A549 (cell line): ENCODE measurements around the gene PLCD3. TPM values are rescaled to one million over a fixed set of nuclear protein-coding genes. Genes with fewer than 3 reads are reported as not detected.

Experiments
- ATAC-seq, 2 experiments: fragments of 200-7000 bp in 1 of 2; fragments of >200 bp in 1 of 2; cut with Nextera tagmentation in 1 of 2; cut with Tn5 transposase in 1 of 2; 3 replicates each; pipeline versions ENCODE4 v1.8.0 to v1.9.1; 2018 to 2020; ENCODE audit warnings: mild to moderate bottlenecking in 1 of 2, moderate library complexity in 1 of 2
- CTCF ChIA-PET: fragments of 300-600 bp; sonication (Branson Sonifier 250); formaldehyde crosslinking; extraction: SDS; loops from one replicate; lab custom pipeline; 2021; ENCODE audit warnings: antibody characterized with exemption, inconsistent platforms; lab: Yijun Ruan, JAX
- POLR2A ChIA-PET: fragments of 350-600 bp; formaldehyde crosslinking; extraction: SDS; loops from one replicate; lab custom pipeline; 2021; ENCODE audit warnings: antibody characterized with exemption, inconsistent platforms; lab: Yijun Ruan, JAX
- DNase-seq, 2 experiments: peaks; one replicate each; pipeline versions ENCODE4 v3.0.0 to v3.0.0-alpha.2; 2011 to 2016; ENCODE audit warnings: low read depth in 1 of 2, low spot score in 1 of 2
- FAIRE-seq: peaks from 2 replicates; lab custom pipeline; 2011; peaks lifted over from hg19 to GRCh38; lab: Jason Lieb, UNC
- H3K27ac ChIP-seq, 2 experiments: fragments of >200 bp; sonication (Bioruptor Twin); formaldehyde crosslinking; 3 replicates each; pipeline ENCODE4 v1.5.1; 2016 to 2017
- H3K4me1 ChIP-seq: fragments of >200 bp; sonication (Bioruptor Twin); formaldehyde crosslinking; 3 replicates; pipeline ENCODE4 v1.6.1; 2016
- H3K4me2 ChIP-seq: fragments of >200 bp; sonication (Bioruptor Twin); formaldehyde crosslinking; 3 replicates; pipeline ENCODE4 v1.6.1; 2016
- H3K4me3 ChIP-seq: fragments of >200 bp; sonication (Bioruptor Twin); formaldehyde crosslinking; 3 replicates; pipeline ENCODE4 v1.5.1; 2016
- H3K9me3 ChIP-seq: fragments of >200 bp; sonication (Bioruptor Twin); formaldehyde crosslinking; 3 replicates; pipeline ENCODE4 v1.6.1; 2016
- CBX2 ChIP-seq: fragments of 200-600 bp; sonication (generic); IDR thresholded peaks from 2 replicates; pipeline ENCODE4 v1.6.1; 2016; ENCODE audit warnings: low read depth, mild to moderate bottlenecking, borderline replicate concordance
- CEBPB ChIP-seq, 2 experiments: fragments of >200 bp in 1 of 2; sonication (Bioruptor Twin) in 1 of 2; formaldehyde crosslinking in 1 of 2; IDR thresholded peaks; 2 replicates each; pipeline ENCODE4 v1.6.1; 2012 to 2016
- FOSL2 ChIP-seq, 2 experiments: fragments of 450-650 bp in 1 of 2; fragments of >200 bp in 1 of 2; sonication (Bioruptor Twin) in 1 of 2; formaldehyde crosslinking; IDR thresholded peaks; 2 replicates each; pipeline versions ENCODE4 v1.5.0 to v1.6.1; 2016 to 2020; ENCODE audit warnings: mild to moderate bottlenecking in 1 of 2, moderate library complexity in 1 of 2
- JUN ChIP-seq, 2 experiments: fragments of >200 bp; sonication (Bioruptor Twin); formaldehyde crosslinking; IDR thresholded peaks; 2 replicates in 1 of 2; 3 replicates in 1 of 2; pipeline ENCODE4 v1.6.1; 2016 to 2017
- KDM1A ChIP-seq: fragments of 200-600 bp; sonication (generic); IDR thresholded peaks from 2 replicates; pipeline ENCODE4 v1.6.1; 2016; ENCODE audit warnings: low read depth, mild to moderate bottlenecking
- MAFK ChIP-seq: fragments of 450-650 bp; IDR thresholded peaks from 2 replicates; pipeline ENCODE4 v1.6.1; 2014; ENCODE audit not compliant: partially characterized antibody
- MAZ ChIP-seq: fragments of 150-350 bp; IDR thresholded peaks from 2 replicates; pipeline ENCODE4 v1.6.1; 2014; ENCODE audit warnings: antibody characterized with exemption, low read depth, low read length, borderline replicate concordance
- MYC ChIP-seq: IDR thresholded peaks from 2 replicates; pipeline ENCODE4 v1.6.1; 2012; ENCODE audit warnings: mild to moderate bottlenecking, inconsistent platforms, low read length, improper control_type of control experiment, borderline replicate concordance
- NPAS2 ChIP-seq: fragments of 250-450 bp; sonication (Bioruptor Pico); IDR thresholded peaks from 2 replicates; pipeline ENCODE4 v1.8.0; 2022; ENCODE audit warnings: mild to moderate bottlenecking, moderate library complexity, borderline replicate concordance
- PHF8 ChIP-seq: fragments of 200-600 bp; sonication (generic); IDR thresholded peaks from 2 replicates; pipeline ENCODE4 v1.6.1; 2016; ENCODE audit warnings: low read depth, mild to moderate bottlenecking, antibody characterized with exemption, moderate library complexity, borderline replicate concordance
- POLR2A ChIP-seq: IDR thresholded peaks from 2 replicates; pipeline ENCODE4 v1.6.1; 2012; ENCODE audit warnings: mild to moderate bottlenecking, low read length
- RAD21 ChIP-seq, 2 experiments: fragments of >200 bp in 1 of 2; sonication (Bioruptor Twin) in 1 of 2; formaldehyde crosslinking in 1 of 2; IDR thresholded peaks in 1 of 2; conservative IDR thresholded peaks in 1 of 2; 2 replicates in 1 of 2; 3 replicates in 1 of 2; pipeline ENCODE4 v1.6.1; 2012 to 2018; ENCODE audit warnings: inconsistent platforms in 1 of 2
- RARB ChIP-seq: fragments of 250-450 bp; sonication (Bioruptor Pico); IDR thresholded peaks from 2 replicates; pipeline ENCODE4 v1.8.0; 2021; ENCODE audit warnings: mild to moderate bottlenecking, moderate library complexity
- RFX5 ChIP-seq: fragments of 450-650 bp; IDR thresholded peaks from 2 replicates; pipeline ENCODE4 v1.7.1; 2014; ENCODE audit warnings: antibody characterized with exemption, mild to moderate bottlenecking, moderate library complexity
- RNF2 ChIP-seq: fragments of 200-600 bp; sonication (generic); IDR thresholded peaks from 2 replicates; pipeline ENCODE4 v1.6.1; 2016; ENCODE audit warnings: low read depth, mild to moderate bottlenecking, antibody characterized with exemption, moderate library complexity, borderline replicate concordance
- SMC3 ChIP-seq: fragments of >200 bp; sonication (Bioruptor Twin); formaldehyde crosslinking; IDR thresholded peaks from 3 replicates; pipeline ENCODE4 v1.6.1; 2018; ENCODE audit warnings: inconsistent platforms
- TFCP2L1 ChIP-seq: fragments of 250-450 bp; sonication (Bioruptor Pico); IDR thresholded peaks from 2 replicates; pipeline ENCODE4 v1.5.0; 2021; ENCODE audit warnings: mild to moderate bottlenecking
- WGBS: methylation state at CpG from one replicate; pipeline ENCODE4 v1.1.6; 2017; ENCODE audit errors: missing lambda C conversion rate; 5-methylcytosine and 5-hydroxymethylcytosine counted together
- polyA plus RNA-seq, 4 experiments: library from polyadenylated mRNA; depleted of rRNA in 3 of 4; stranded (reverse); fragments of >200 nt; fragmentation: RNase III in 1 of 4; extraction: RNeasy Plus Mini Kit Qiagen cat#74134 plus additional on column Dnase treatment in 1 of 4; gene quantifications; 2 replicates in 3 of 4; 3 replicates in 1 of 4; pipeline ENCODE4 v1.2.3, GENCODE V29; 2011 to 2017
- TF ChIP-seq, protein P1 (sequence below): IDR thresholded peaks from 2 replicates; pipeline ENCODE4 v1.6.1; 2012; ENCODE audit warnings: low read depth, borderline replicate concordance
- TF ChIP-seq, protein P2 (sequence below): IDR thresholded peaks from 2 replicates; pipeline ENCODE4 v1.6.1; 2012
- TF ChIP-seq, protein P3 (sequence below): fragments of >200 bp; sonication (Bioruptor Twin); formaldehyde crosslinking; IDR thresholded peaks from 3 replicates; pipeline ENCODE4 v1.5.1; 2016
- TF ChIP-seq, protein P4 (sequence below): fragments of 250-450 bp; sonication (Bioruptor Pico); IDR thresholded peaks from 2 replicates; pipeline ENCODE4 v1.5.0; 2020; ENCODE audit warnings: low read depth, mild to moderate bottlenecking, moderate library complexity
- TF ChIP-seq, protein P5 (sequence below): IDR thresholded peaks from 2 replicates; pipeline ENCODE4 v1.6.1; 2012
- TF ChIP-seq, protein P6 (sequence below): fragments of 150-350 bp; IDR thresholded peaks from 2 replicates; pipeline ENCODE4 v1.6.1; 2014; ENCODE audit warnings: low read depth, mild to moderate bottlenecking, low read length
- TF ChIP-seq, protein P7 (sequence below): fragments of >200 bp; sonication (Bioruptor Twin); formaldehyde crosslinking; IDR thresholded peaks from 3 replicates; pipeline ENCODE4 v1.6.1; 2016

PLCD3 gene
- polyA plus RNA-seq, 2 of the 4 experiments (the other 2 are of a cell fraction) = 56.6 to 105 TPM

DNA sequence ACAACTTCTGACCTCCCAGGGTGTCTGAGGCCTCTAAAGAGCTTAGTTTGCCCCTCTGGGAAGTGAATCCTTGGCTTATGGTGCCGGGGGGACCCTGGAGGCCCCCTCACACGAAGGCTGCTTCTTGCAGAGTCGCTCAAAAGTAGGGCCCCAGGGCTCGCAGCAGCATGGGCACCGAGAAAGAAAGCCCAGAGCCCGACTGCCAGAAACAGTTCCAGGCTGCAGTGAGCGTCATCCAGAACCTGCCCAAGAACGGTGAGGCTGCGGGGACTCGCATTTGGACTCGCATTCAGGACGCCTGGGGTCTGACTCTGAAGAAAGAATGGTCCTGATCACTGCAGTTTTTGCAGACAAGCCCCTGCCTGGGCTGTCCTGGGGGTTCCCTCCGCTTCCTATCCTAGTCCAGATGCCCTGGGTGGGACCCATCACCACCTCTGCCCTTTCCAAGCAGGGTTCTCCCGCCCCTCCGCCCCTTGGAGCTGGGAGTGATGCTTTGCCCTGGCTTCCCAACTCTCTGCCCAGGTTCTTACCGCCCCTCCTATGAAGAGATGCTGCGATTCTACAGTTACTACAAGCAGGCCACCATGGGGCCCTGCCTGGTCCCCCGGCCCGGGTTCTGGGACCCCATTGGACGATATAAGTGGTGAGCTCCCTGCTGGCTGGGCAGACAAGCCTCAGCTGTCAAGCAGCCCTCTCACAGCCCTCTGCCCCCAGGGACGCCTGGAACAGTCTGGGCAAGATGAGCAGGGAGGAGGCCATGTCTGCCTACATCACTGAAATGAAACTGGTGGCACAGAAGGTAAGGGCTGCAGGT is 3.9 kb upstream of the PLCD3 start:
- FAIRE-seq (no peak), DNase-seq (no peak), ATAC-seq (no peak)
- WGBS = 61% methylated on average over 21 of the region's 21 CpGs
- TF ChIP-seq NPAS2 (CRISPR knock-in tag) (no peak), PHF8 (0 out of 2 replicates have a peak, but pooled peaks have one; percentile 29)
- H3K27ac ChIP-seq = peak overlapping the region; percentile 82 to 93
- H3K4me1 ChIP-seq = peaks cover 25% of the 10 kb centered on the region
- POLR2A ChIA-PET = interaction anchor here (0.6 to 3.6 kb wide), 12 partner anchors 13 to 93 kb away, joined by 3 to 117 read pairs (median 4); partner anchors contain the start of genes HEXIM1, HEXIM2 and NMT1
- peak overlapping the region; percentile 92 for H3K4me2 ChIP-seq
- H3K9me3 ChIP-seq = no peaks in the 10 kb centered on the region
- CTCF ChIA-PET = interaction anchor here (0.6 to 20.1 kb wide), 97 partner anchors 9 to 716 kb away, joined by 3 to 742 read pairs (median 6); partner anchors contain the start of genes C1QL1, DCAKD, GJC1 and HEXIM1
- H3K4me3 ChIP-seq = peak overlapping the region; percentile 55

DNA sequence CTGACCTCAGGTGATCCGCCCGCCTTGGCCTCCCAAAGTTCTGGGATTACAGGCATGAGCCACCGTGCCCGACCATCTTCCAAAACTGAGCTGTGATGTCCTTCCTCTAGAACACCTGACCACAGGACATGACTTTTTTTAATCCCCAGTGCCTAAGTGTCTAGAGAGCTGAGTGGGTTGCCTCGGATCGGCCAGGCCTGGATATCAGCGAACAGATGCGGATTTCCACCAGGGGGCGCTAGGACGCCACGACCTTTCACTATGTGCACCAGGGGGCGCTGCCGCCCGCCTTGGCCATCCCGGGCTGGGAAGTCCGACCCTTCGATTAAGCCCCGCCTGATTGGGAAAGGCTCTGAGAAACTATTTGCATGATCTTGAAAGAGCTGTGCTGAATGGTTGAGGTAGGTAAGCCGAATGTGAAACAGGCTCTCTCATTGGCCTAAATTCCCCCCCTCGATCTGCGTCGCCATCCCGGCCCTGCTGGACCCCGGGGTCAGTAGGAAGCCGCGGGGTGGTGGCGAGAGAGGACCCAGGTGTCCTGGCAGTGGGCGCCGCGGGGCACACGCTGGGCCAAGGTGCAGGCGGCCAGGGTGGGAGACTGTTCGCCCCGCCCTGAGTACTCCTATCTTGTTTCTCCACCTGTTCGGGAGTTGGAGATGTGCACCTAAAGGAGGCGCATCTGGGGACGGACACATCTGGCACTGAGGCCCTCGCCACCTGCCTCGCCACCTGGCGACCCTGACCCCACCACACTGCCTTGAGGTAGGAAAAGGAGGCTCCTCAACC is 3.1 kb upstream of the PLCD3 start, which contains the start of gene ACBD4:
Gene ACBD4 (plus strand): TSS at position 496 of the 786 bp plus-strand sequence. CDS start 458 bp downstream, outside the sequence.
- Histone ChIP-seq H3K4me2 (peak within 1 kb of the TSS; percentile 92), H3K4me1 (peaks cover 33% of the 10 kb centered on the region), H3K9me3 (no peaks in the 10 kb centered on the region), H3K4me3 (peak within 1 kb of the TSS; percentile 55), H3K27ac (peak within 1 kb of the TSS; percentile 82 to 93)
- 6% methylated on average over 37 of the region's 40 CpGs for WGBS
- DNase-seq = peak; percentile 99 to 100
- ChIA-PET POLR2A (interaction anchor here (0.6 to 3.6 kb wide), 13 partner anchors 12 to 261 kb away, joined by 3 to 117 read pairs (median 4); partner anchors contain the start of genes HEXIM1, HEXIM2 and NMT1), CTCF (interaction anchor here (0.6 to 20.1 kb wide), 105 partner anchors 10 to 719 kb away, joined by 3 to 742 read pairs (median 5); partner anchors contain the start of genes C1QL1, DCAKD, GJC1 and HEXIM1)
- FAIRE-seq = peak; percentile 99
- ATAC-seq = peak; percentile 59 to 78
- TF ChIP-seq JUN (IDR thresholded peaks at IDR 0.05) = peak in 1 of 2 experiments; percentile 69; a peak in 1 of 5 replicates
- peak; percentile 77 for TF ChIP-seq POLR2A
- peak; percentile 91 for TF ChIP-seq MAZ
- no peak for TF ChIP-seq CBX2
- TF ChIP-seq, protein P1, sequence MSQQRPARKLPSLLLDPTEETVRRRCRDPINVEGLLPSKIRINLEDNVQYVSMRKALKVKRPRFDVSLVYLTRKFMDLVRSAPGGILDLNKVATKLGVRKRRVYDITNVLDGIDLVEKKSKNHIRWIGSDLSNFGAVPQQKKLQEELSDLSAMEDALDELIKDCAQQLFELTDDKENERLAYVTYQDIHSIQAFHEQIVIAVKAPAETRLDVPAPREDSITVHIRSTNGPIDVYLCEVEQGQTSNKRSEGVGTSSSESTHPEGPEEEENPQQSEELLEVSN = peak; percentile 92
- TF ChIP-seq, protein P2, sequence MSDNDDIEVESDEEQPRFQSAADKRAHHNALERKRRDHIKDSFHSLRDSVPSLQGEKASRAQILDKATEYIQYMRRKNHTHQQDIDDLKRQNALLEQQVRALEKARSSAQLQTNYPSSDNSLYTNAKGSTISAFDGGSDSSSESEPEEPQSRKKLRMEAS = peak; percentile 85
- TF ChIP-seq, protein P3, sequence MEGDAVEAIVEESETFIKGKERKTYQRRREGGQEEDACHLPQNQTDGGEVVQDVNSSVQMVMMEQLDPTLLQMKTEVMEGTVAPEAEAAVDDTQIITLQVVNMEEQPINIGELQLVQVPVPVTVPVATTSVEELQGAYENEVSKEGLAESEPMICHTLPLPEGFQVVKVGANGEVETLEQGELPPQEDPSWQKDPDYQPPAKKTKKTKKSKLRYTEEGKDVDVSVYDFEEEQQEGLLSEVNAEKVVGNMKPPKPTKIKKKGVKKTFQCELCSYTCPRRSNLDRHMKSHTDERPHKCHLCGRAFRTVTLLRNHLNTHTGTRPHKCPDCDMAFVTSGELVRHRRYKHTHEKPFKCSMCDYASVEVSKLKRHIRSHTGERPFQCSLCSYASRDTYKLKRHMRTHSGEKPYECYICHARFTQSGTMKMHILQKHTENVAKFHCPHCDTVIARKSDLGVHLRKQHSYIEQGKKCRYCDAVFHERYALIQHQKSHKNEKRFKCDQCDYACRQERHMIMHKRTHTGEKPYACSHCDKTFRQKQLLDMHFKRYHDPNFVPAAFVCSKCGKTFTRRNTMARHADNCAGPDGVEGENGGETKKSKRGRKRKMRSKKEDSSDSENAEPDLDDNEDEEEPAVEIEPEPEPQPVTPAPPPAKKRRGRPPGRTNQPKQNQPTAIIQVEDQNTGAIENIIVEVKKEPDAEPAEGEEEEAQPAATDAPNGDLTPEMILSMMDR = peak; percentile 100
- no peak for TF ChIP-seq RARB
- no peak for TF ChIP-seq RNF2
- no peak for TF ChIP-seq MAFK
- peak; percentile 40 to 84; a peak in 3 of 4 replicates for TF ChIP-seq CEBPB (IDR thresholded peaks at IDR 0.05)
- no peak for TF ChIP-seq FOSL2 (IDR thresholded peaks at IDR 0.05)
- 0 out of 2 replicates have a peak, but pooled peaks have one; percentile 8 for TF ChIP-seq FOSL2 (CRISPR knock-in tag; IDR thresholded peaks at IDR 0.05)
- peak; percentile 79 for TF ChIP-seq RFX5
- TF ChIP-seq PHF8 = peak; percentile 62; the same call in 1 of the 2 replicates
- TF ChIP-seq, protein P4, sequence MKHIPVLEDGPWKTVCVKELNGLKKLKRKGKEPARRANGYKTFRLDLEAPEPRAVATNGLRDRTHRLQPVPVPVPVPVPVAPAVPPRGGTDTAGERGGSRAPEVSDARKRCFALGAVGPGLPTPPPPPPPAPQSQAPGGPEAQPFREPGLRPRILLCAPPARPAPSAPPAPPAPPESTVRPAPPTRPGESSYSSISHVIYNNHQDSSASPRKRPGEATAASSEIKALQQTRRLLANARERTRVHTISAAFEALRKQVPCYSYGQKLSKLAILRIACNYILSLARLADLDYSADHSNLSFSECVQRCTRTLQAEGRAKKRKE = no peak
- peak; percentile 99 to 100 for TF ChIP-seq RAD21 (conservative IDR thresholded peaks at IDR 0.05 in 1 of 2, IDR thresholded peaks at IDR 0.05 in 1 of 2)
- TF ChIP-seq, protein P5, sequence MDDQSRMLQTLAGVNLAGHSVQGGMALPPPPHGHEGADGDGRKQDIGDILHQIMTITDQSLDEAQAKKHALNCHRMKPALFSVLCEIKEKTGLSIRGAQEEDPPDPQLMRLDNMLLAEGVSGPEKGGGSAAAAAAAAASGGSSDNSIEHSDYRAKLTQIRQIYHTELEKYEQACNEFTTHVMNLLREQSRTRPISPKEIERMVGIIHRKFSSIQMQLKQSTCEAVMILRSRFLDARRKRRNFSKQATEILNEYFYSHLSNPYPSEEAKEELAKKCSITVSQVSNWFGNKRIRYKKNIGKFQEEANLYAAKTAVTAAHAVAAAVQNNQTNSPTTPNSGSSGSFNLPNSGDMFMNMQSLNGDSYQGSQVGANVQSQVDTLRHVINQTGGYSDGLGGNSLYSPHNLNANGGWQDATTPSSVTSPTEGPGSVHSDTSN = 0 out of 2 replicates have a peak, but pooled peaks have one; percentile 19
- TF ChIP-seq MYC = peak; percentile 88; the same call in 1 of the 2 replicates
- TF ChIP-seq, protein P6, sequence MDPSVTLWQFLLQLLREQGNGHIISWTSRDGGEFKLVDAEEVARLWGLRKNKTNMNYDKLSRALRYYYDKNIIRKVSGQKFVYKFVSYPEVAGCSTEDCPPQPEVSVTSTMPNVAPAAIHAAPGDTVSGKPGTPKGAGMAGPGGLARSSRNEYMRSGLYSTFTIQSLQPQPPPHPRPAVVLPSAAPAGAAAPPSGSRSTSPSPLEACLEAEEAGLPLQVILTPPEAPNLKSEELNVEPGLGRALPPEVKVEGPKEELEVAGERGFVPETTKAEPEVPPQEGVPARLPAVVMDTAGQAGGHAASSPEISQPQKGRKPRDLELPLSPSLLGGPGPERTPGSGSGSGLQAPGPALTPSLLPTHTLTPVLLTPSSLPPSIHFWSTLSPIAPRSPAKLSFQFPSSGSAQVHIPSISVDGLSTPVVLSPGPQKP = no peak
- peak; percentile 100 for TF ChIP-seq SMC3
- TF ChIP-seq TFCP2L1 = peak; percentile 27
- 0 out of 2 replicates have a peak, but pooled peaks have one; percentile 9 for TF ChIP-seq KDM1A
- TF ChIP-seq, protein P7, sequence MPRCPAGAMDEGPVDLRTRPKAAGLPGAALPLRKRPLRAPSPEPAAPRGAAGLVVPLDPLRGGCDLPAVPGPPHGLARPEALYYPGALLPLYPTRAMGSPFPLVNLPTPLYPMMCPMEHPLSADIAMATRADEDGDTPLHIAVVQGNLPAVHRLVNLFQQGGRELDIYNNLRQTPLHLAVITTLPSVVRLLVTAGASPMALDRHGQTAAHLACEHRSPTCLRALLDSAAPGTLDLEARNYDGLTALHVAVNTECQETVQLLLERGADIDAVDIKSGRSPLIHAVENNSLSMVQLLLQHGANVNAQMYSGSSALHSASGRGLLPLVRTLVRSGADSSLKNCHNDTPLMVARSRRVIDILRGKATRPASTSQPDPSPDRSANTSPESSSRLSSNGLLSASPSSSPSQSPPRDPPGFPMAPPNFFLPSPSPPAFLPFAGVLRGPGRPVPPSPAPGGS = peak; percentile 64; the same call in 1 of the 3 replicates
